HepG2 (cell line): Measurements from ENCODE around the gene OR12D1. TPM values are rescaled to one million over a fixed set of nuclear protein-coding genes. Genes with fewer than 3 reads are reported as not detected.

Source experiments
- ATAC-seq: fragments of 200-7000 bp; cut with Tn5 transposase; 3 replicates; pipeline ENCODE4 v1.9.1; 2020; ENCODE audit warnings: mild to moderate bottlenecking, moderate library complexity
- BruUV-seq: library from RNA; stranded (reverse); fragments of 400-500 nt; replicated peaks from 2 replicates; lab custom pipeline; 2021; lab: Mats Ljungman, UMichigan
- CTCF ChIA-PET: fragments of 300-600 bp; formaldehyde crosslinking; extraction: SDS; loops from one replicate; lab custom pipeline; 2021; ENCODE audit warnings: low total read pairs, inconsistent platforms, low intra/inter-chr PET ratio; lab: Yijun Ruan, JAX
- POLR2A ChIA-PET: fragments of 350-600 bp; sonication (Branson Sonifier 250); formaldehyde crosslinking; loops from one replicate; lab custom pipeline; 2020; ENCODE audit warnings: antibody characterized with exemption, inconsistent platforms; lab: Yijun Ruan, JAX
- DNase-seq: peaks from one replicate; pipeline ENCODE4 v3.0.0-alpha.2; 2015; ENCODE audit warnings: low spot score
- FAIRE-seq: peaks from 3 replicates; lab custom pipeline; 2011; peaks lifted over from hg19 to GRCh38; lab: Jason Lieb, UNC
- H2AFZ ChIP-seq: one replicate; pipeline ENCODE4 v1.6.1; 2011; ENCODE audit warnings: low read length, inconsistent platforms
- H3K27ac ChIP-seq: fragments of 300-600 bp; 3 replicates; pipeline ENCODE4 v1.8.0; 2011; ENCODE audit warnings: mixed run types, mild to moderate bottlenecking, mixed read lengths, low read length, inconsistent platforms; ENCODE audit not compliant: insufficient read depth; ENCODE audit errors: extremely low read length
- H3K27me3 ChIP-seq, 2 experiments: fragments of 200-600 bp in 1 of 2; 2 replicates in 1 of 2; 3 replicates in 1 of 2; pipeline versions ENCODE4 v1.6.0 to v1.8.0; 2011; ENCODE audit warnings: low read length in 2 of 2, mild to moderate bottlenecking in 2 of 2, moderate library complexity in 2 of 2, inconsistent platforms in 1 of 2; ENCODE audit not compliant: insufficient read depth in 2 of 2, control insufficient read depth in 1 of 2
- H3K36me3 ChIP-seq, 2 experiments: fragments of 200-600 bp in 1 of 2; replicated peaks in 1 of 2; 2 replicates in 1 of 2; 3 replicates in 1 of 2; pipeline versions ENCODE4 v1.5.1 to v1.8.0; 2011; ENCODE audit warnings: low read length in 2 of 2, inconsistent platforms in 1 of 2; ENCODE audit not compliant: insufficient read depth in 2 of 2, control insufficient read depth in 1 of 2
- H3K4me1 ChIP-seq: 2 replicates; pipeline ENCODE4 v1.5.1; 2012; ENCODE audit warnings: low read length, inconsistent platforms; ENCODE audit not compliant: insufficient read depth
- H3K4me2 ChIP-seq: 2 replicates; pipeline ENCODE4 v1.6.0; 2011; ENCODE audit warnings: low read depth, low read length, inconsistent platforms
- H3K4me3 ChIP-seq, 3 experiments: fragments of 200-600 bp in 1 of 3; sonication (generic), shearing (Covaris generic) in 1 of 3; replicated peaks in 1 of 3; 2 replicates each; pipeline ENCODE4 v1.5.1; 2011 to 2016; ENCODE audit warnings: low read length in 3 of 3, inconsistent platforms in 2 of 3, low read depth in 2 of 3, mild to moderate bottlenecking in 2 of 3, control low read depth in 1 of 3, mixed read lengths in 1 of 3; ENCODE audit not compliant: insufficient read depth in 1 of 3
- H3K79me2 ChIP-seq: one replicate; pipeline ENCODE4 v1.6.1; 2011; ENCODE audit warnings: low read length, inconsistent platforms; ENCODE audit not compliant: insufficient read depth
- H3K9ac ChIP-seq: 2 replicates; pipeline ENCODE4 v1.6.0; 2011; ENCODE audit warnings: mild to moderate bottlenecking, low read depth, low read length, inconsistent platforms; ENCODE audit not compliant: insufficient read depth
- H3K9me3 ChIP-seq: 2 replicates; pipeline ENCODE4 v1.5.1; 2012; ENCODE audit warnings: mild to moderate bottlenecking, low read length
- H4K20me1 ChIP-seq: 2 replicates; pipeline ENCODE4 v1.6.0; 2011; ENCODE audit warnings: inconsistent platforms, mild to moderate bottlenecking, low read length, moderate library complexity; ENCODE audit not compliant: insufficient read depth
- FOXJ3 ChIP-seq: sonication (generic); formaldehyde crosslinking; IDR thresholded peaks from 2 replicates; pipeline ENCODE4 v1.4.0; 2020; ENCODE audit warnings: missing genetic modification reagents, mild to moderate bottlenecking, borderline replicate concordance
- NR2F2 ChIP-seq: IDR thresholded peaks from 2 replicates; pipeline ENCODE4 v1.6.1; 2012; ENCODE audit warnings: low read depth, inconsistent platforms, borderline replicate concordance
- RFX3 ChIP-seq: IDR thresholded peaks from 2 replicates; pipeline ENCODE4 v1.6.1; 2016; ENCODE audit warnings: missing biosample characterization, missing genetic modification reagents
- SALL1 ChIP-seq: sonication (generic); formaldehyde crosslinking; IDR thresholded peaks from 2 replicates; pipeline ENCODE4 v1.8.0; 2022; ENCODE audit warnings: mild to moderate bottlenecking, missing genetic modification reagents
- TOPORS ChIP-seq: sonication (generic); formaldehyde crosslinking; IDR thresholded peaks from 2 replicates; pipeline ENCODE4 v1.8.0; 2023; ENCODE audit warnings: mild to moderate bottlenecking, missing genetic modification reagents
- ZEB1 ChIP-seq: IDR thresholded peaks from 2 replicates; pipeline ENCODE4 v1.6.1; 2012; ENCODE audit warnings: mild to moderate bottlenecking, low read depth, inconsistent platforms; ENCODE audit not compliant: insufficient replicate concordance
- ZNF350 ChIP-seq: sonication (generic); formaldehyde crosslinking; IDR thresholded peaks from 2 replicates; pipeline ENCODE4 v1.4.0; 2020; ENCODE audit warnings: mild to moderate bottlenecking, low read depth, missing genetic modification reagents, borderline replicate concordance
- WGBS: methylation state at CpG from one replicate; pipeline ENCODE4 v1.1.6; 2017; ENCODE audit warnings: low lambda C conversion rate; 5-methylcytosine and 5-hydroxymethylcytosine counted together
- in situ Hi-C: cut with HindIII; loops from 2 replicates; pipeline ENCODE4 v1.10.0; 2017; ENCODE audit warnings: low pct_unique_long_range_greater_than_20kb; ENCODE audit not compliant: extremely low pct_ligation_motif_present
- intact Hi-C: fragments of 100-400 bp; cut with micrococcal nuclease; formaldehyde crosslinking; loops from one replicate; pipeline ENCODE4 v1.10.0; 2022; ENCODE audit not compliant: unreplicated experiment
- polyA plus RNA-seq, 8 experiments: library from polyadenylated mRNA; depleted of rRNA in 3 of 8; stranded (reverse) in 7 of 8; unstranded in 1 of 8; fragments of >200 nt; fragmentation: Illumina TruSeq in 4 of 8; extraction: Trizol in 4 of 8; gene quantifications; 2 replicates each; pipeline versions ENCODE4 v1.2.1 to v1.2.3, GENCODE V29; 2011 to 2016; ENCODE audit warnings: low read depth in 4 of 8, missing spikeins in 1 of 8, mixed read lengths in 1 of 8; ENCODE audit not compliant: insufficient read depth in 1 of 8
- total RNA-seq, 5 experiments: library from RNA; depleted of rRNA; stranded (reverse); fragments of >200 nt; fragmentation: Illumina TruSeq; extraction: Trizol; gene quantifications; 2 replicates each; pipeline ENCODE4 v1.2.3, GENCODE V29; 2016; ENCODE audit warnings: low read depth in 1 of 5
- TF ChIP-seq, protein P1 (sequence below): sonication (generic); formaldehyde crosslinking; IDR thresholded peaks from 2 replicates; pipeline ENCODE4 v1.8.1; 2023; ENCODE audit warnings: mild to moderate bottlenecking, missing genetic modification reagents
- TF ChIP-seq, protein P2 (sequence below): sonication (generic); formaldehyde crosslinking; IDR thresholded peaks from 2 replicates; pipeline ENCODE4 v1.4.0; 2020; ENCODE audit warnings: missing genetic modification reagents, borderline replicate concordance
- TF ChIP-seq, protein P3 (sequence below): sonication (generic); formaldehyde crosslinking; IDR thresholded peaks from 2 replicates; pipeline ENCODE4 v1.5.0; 2020; ENCODE audit warnings: mild to moderate bottlenecking, missing genetic modification reagents

OR12D1 gene
- total and polyA plus RNA-seq, 2 of the 13 experiments (the other 11 are each of a cell fraction or from before 2014, with no cell fraction given): 0.05 TPM; not detected in 1

DNA sequence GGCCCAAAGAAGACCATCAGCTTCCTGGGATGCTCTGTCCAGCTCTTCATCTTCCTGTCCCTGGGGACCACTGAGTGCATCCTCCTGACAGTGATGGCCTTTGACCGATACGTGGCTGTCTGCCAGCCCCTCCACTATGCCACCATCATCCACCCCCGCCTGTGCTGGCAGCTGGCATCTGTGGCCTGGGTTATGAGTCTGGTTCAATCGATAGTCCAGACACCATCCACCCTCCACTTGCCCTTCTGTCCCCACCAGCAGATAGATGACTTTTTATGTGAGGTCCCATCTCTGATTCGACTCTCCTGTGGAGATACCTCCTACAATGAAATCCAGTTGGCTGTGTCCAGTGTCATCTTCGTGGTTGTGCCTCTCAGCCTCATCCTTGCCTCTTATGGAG lies 47.3 kb downstream of the OR12D1 start:
- Histone ChIP-seq H3K27ac (no peak overlapping the region), H4K20me1 (no peaks in the 10 kb centered on the region), H3K4me1 (no peaks in the 10 kb centered on the region), H3K9me3 (no peaks in the 10 kb centered on the region), H3K36me3 (no peaks in the 10 kb centered on the region), H2AFZ (no peak overlapping the region), H3K27me3 (peaks cover 0 to 15% of the 10 kb centered on the region in 2 experiments; a peak in 2 of 5 replicates)
- ATAC-seq (no peak), DNase-seq (no peak), FAIRE-seq (no peak)
- 1% methylated on average over 6 of the region's 6 CpGs for WGBS
- ChIA-PET CTCF (no interaction called here), POLR2A (no interaction called here)
- no TSS peak for BruUV-seq
- in situ Hi-C loops: no loop called here
- intact Hi-C loops: no loop called here
- no peak for TF ChIP-seq TOPORS (CRISPR knock-in tag)
- TF ChIP-seq FOXJ3 (CRISPR knock-in tag): no peak
- no peak for TF ChIP-seq RFX3 (CRISPR knock-in tag)
- TF ChIP-seq, protein P1, sequence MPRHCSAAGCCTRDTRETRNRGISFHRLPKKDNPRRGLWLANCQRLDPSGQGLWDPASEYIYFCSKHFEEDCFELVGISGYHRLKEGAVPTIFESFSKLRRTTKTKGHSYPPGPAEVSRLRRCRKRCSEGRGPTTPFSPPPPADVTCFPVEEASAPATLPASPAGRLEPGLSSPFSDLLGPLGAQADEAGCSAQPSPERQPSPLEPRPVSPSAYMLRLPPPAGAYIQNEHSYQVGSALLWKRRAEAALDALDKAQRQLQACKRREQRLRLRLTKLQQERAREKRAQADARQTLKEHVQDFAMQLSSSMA (CRISPR knock-in tag): no peak
- TF ChIP-seq, protein P2, sequence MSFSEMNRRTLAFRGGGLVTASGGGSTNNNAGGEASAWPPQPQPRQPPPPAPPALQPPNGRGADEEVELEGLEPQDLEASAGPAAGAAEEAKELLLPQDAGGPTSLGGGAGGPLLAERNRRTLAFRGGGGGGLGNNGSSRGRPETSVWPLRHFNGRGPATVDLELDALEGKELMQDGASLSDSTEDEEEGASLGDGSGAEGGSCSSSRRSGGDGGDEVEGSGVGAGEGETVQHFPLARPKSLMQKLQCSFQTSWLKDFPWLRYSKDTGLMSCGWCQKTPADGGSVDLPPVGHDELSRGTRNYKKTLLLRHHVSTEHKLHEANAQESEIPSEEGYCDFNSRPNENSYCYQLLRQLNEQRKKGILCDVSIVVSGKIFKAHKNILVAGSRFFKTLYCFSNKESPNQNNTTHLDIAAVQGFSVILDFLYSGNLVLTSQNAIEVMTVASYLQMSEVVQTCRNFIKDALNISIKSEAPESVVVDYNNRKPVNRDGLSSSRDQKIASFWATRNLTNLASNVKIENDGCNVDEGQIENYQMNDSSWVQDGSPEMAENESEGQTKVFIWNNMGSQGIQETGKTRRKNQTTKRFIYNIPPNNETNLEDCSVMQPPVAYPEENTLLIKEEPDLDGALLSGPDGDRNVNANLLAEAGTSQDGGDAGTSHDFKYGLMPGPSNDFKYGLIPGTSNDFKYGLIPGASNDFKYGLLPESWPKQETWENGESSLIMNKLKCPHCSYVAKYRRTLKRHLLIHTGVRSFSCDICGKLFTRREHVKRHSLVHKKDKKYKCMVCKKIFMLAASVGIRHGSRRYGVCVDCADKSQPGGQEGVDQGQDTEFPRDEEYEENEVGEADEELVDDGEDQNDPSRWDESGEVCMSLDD (CRISPR knock-in tag): no peak
- TF ChIP-seq NR2F2: no peak
- no peak for TF ChIP-seq SALL1
- TF ChIP-seq, protein P3, sequence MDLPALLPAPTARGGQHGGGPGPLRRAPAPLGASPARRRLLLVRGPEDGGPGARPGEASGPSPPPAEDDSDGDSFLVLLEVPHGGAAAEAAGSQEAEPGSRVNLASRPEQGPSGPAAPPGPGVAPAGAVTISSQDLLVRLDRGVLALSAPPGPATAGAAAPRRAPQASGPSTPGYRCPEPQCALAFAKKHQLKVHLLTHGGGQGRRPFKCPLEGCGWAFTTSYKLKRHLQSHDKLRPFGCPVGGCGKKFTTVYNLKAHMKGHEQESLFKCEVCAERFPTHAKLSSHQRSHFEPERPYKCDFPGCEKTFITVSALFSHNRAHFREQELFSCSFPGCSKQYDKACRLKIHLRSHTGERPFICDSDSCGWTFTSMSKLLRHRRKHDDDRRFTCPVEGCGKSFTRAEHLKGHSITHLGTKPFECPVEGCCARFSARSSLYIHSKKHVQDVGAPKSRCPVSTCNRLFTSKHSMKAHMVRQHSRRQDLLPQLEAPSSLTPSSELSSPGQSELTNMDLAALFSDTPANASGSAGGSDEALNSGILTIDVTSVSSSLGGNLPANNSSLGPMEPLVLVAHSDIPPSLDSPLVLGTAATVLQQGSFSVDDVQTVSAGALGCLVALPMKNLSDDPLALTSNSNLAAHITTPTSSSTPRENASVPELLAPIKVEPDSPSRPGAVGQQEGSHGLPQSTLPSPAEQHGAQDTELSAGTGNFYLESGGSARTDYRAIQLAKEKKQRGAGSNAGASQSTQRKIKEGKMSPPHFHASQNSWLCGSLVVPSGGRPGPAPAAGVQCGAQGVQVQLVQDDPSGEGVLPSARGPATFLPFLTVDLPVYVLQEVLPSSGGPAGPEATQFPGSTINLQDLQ (CRISPR knock-in tag): no peak
- no peak for TF ChIP-seq ZNF350
- TF ChIP-seq ZEB1: no peak
- TF ChIP-seq, all 625 proteins: peak for 0
- no peak overlapping the region for H3K4me3 ChIP-seq
- no peak overlapping the region for H3K4me2 ChIP-seq
- H3K9ac ChIP-seq: no peak overlapping the region
- H3K79me2 ChIP-seq: no peaks in the 10 kb centered on the region
